ENCODE results near the gene MTERF1.
"Not testable (repeated sequence)": the region's sequence is repeated elsewhere in the genome, so short reads cannot be mapped to it uniquely, and the experiment has no call there.

MTERF1 gene

DNA sequence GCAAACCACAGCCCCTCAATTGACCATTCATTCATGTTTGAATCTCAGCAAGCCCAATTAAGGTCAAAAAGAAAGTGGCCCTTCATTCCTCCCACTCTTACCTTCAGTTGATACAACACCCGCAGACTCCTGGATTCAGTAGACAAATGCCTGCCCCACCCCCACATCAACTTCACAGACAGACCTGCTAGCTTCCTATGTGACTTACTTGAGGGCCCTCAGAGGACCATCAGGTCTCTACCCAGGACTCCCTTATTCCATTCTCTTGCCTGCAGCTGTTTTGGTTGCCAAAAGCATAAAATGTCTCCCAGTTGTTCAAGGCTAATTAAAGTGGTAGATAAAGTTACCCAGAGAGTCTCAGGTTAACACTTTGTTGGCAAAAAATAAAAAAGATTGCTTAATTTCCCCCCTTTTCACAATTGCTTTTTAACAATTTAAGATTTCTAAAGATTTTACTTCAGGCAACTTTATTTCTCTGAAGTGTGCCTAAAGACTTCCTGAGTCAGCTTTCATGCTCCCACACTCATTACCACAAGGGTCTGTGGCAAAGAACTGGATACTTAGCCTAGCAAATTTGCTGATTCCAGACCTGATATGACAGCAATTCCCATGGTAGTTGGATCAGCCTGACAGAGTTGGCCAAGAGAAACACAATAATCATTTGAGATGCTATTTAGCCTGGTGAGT is 3.3 kb upstream of the MTERF1 start:
- DNase-seq, result no peak

DNA sequence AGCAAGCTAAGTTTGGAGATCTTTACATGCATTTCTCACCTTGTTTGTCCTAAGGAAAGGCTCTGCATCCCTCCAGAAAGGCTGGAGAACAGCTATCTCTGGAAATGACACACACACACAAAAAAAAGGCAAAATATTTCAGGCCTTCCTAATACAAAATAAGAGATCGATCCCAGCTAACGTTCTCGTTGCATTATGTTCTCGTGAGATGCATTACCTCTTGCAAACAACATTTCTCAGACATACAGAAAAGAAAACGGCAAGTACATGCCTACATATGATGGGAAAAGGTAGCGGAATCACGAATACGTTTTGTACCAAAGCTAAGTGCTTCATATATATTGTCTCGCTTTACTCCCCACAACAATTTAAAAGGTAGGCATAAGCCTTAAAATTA is 488 bp downstream of the MTERF1 start:
- no peak for DNase-seq

DNA sequence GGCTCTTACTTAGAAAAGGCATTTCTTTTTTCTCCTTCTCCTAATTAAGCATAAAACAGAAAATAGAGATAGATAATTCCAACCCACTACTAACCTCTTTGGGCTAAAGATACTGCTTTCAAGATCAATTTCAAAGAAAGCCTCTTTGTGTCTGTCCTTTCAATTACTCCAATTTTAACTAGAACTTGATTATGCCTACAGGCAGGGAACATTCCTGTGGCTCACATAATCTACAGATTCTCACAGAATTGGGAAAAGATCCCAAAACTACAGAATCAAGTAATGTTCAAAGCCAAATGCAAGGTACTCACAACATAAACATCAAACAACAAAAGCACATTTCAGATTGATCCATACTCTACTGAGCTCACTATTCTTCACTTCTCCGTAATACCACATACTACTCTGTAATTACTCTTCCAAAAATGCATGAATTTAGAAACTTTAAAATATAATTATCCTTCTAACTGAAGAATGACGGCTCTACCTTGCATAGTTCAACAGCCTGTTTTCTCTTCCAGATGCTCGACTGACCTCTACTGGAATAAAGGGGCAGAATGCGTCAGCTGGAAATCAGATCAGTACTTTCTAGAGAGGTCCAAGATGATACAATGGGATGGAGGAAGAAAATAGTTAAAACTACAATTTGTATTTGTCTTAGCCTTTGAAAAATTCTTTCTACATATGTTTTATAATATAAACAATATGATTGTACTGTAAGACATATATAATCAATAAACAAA is 3.9 kb downstream of the MTERF1 start:
- no peak for DNase-seq

- DNase-seq, result peak; percentile 52
These were observed 4.7 kb downstream of the MTERF1 start for GRCh38 chr7:91875851-91876250.

GRCh38 chr7:91872928-91873327 is 7.6 kb downstream of the MTERF1 start:
- no peak for DNase-seq

DNA sequence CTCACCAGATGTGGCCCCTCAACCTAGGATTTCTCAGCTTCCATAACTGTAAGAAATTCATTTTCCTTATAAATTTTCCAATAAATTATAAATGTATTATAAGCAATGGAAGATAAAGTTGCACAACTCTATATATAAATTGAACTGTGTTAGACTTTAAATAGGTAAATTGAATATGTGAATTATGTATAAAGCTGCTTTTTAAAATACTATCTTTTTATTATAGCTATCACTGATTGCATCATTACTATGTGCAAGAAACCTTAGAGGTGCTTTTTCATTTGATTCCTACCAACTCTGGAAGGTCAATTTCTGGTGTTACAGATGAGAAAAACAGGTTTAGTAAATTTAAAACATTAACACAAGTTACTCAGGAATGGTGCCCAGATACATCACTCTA is 8.4 kb downstream of the MTERF1 start:
- no peak for DNase-seq

- DNase-seq, result no peak
These were observed 10.8 kb downstream of the MTERF1 start for GRCh38 chr7:91869661-91870060.

DNA sequence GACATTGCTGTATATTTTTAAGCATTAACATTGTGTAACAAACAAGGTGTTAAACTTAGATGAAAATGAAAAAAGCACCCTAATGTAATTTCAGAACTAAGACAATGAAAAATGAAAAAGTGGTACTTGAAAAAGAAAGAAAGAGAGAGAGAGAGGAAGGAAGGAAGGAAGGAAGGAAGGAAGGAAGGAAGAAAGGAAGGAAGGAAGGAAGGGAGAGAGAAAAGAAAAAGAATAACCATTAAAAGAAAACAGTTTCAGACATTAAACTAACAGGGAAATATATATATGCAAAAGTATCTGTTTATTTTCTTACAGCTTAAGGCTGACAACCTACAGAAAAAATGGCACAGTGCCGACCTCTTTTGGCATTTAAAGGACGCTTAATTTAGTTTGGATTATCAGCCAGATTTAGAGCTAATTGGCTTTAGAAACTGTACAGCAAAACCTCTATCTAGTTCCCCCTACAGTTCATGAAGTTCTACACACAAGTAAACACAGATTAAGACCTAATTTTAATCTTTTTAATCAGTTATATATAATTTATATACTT is 13.8 kb downstream of the MTERF1 start:
- DNase-seq, result no peak

GRCh38 chr7:91865511-91865910 is 15.0 kb downstream of the MTERF1 start:
- DNase-seq, result no peak

GRCh38 chr7:91864604-91865003 is 15.9 kb downstream of the MTERF1 start:
- DNase-seq, result not testable (repeated sequence)

GRCh38 chr7:91864070-91864469 is 16.4 kb downstream of the MTERF1 start:
- no peak for DNase-seq

- DNase-seq, result peak; percentile 71
These were observed 28.2 kb downstream of the MTERF1 start for GRCh38 chr7:91852263-91852741.

DNA sequence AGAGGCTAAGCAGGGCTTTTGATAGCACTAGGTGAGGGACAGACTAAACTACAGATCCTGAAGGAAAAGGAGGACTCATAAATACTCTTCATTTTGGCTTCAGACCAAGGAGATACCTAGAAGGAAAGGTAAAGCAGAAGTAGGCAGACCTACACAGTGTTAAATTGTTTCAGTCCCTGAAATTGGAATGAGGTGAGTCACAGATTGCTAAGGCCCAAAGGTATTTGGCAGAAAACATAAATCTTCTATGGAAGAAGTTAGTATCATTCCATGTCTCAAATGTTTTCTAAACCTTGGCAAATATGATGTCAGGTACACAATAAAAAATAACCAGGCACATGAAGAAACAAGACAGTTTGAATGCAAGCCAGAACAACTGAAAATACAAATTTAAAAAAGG is 30.0 kb downstream of the MTERF1 start:
- no peak for DNase-seq

DNA sequence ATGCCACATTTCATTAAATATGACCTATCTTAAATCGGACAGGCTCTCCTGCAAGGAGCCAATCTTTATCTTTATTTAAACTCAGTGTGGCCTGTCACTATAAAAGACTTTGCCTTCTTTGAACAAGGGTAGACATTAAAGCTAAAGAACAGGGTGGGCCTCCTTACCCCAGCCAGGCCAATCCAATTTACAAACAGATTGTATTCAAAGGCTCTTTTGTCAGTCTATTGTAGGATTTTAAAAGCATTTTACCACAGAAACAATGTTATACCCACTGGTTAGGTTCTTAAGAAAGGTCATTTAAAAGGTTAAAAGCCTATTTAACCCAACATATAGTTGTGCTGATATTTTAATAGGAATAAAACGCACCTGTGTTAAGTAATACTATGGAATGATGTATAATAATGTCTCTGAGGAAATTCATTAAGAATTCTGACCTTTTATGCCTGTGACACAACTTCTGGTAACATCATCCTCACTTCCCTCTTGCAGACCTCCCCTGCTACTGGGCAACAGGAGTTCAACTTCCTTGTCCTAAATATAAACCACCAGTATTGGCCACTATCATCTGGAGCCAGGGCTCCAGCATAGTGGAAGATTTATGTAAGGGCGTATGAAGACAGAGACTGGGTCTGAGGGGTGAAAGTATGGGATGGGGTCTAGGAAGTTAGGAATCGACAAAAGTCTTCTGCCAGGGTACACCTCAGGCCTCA is 32.5 kb downstream of the MTERF1 start:
- DNase-seq, result peak; percentile 82

GRCh38 chr7:91847231-91847630 is 33.3 kb downstream of the MTERF1 start:
- no peak for DNase-seq

- DNase-seq, result no peak
These were observed 34.1 kb downstream of the MTERF1 start for GRCh38 chr7:91846436-91846835.

- DNase-seq, result no peak
These were observed 36.7 kb downstream of the MTERF1 start for GRCh38 chr7:91843831-91844230.

- DNase-seq, result no peak
These were observed 42.1 kb downstream of the MTERF1 start for GRCh38 chr7:91838439-91838838.

GRCh38 chr7:91837397-91838070 is 43.0 kb downstream of the MTERF1 start:
- no peak for DNase-seq

DNA sequence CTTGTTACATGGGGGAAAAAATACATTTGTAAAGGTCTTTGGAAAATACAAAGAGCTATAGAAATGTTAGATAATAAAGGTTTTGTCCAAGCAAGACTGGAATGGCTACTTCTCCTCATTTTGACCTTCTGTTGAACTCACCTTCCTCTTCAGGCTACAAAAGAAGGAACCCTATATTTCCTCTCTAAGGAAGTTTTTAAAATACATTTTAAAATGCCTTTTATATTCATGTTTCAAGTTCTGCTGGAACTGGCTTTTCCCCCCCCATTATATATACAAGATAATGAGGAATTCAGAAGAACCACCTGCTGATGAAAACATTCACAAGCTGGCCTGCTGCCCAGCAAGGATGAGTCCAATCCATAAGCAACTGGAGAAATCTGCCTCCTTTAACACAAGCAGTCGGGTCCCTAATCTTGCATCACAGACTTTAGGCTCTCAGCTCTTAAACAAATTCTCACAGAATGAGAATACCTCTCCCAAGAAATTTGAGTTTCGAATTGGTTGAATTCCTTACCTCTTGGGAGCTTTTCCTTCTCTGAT is 44.6 kb downstream of the MTERF1 start:
- DNase-seq, result no peak

DNA sequence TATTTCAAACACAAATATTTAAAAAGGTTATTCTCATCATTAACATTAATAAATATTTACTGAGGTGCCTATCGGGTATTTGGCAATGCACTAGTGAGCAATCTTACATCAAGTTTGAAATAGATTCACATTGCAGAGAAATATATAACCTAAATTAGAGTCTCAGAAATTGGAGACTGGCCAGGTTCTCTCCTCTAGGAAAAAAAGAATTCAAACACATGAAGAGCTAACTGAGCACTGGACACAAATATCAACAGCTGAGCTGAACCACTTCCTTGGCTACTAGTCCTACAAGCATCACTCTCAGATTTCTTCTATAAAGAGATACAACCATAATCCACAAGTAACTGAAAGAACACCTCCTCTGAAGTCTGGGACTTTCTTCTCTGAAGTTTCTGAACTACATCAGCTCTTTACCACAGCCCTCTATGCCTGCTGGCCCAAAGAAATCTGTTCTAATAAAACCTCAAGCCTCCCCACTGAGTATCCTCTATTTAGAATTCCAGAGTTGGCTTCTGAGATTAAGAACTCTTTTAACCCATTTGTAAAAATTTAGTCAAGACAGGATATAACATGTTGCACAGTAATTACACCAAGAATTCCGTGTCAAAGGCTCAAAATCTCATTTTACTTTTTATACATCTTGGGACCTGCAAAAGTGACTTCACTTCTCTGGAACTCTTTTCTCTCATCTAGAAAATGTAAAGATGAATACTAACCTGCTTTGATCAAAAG is 45.2 kb downstream of the MTERF1 start:
- DNase-seq, result no peak

DNA sequence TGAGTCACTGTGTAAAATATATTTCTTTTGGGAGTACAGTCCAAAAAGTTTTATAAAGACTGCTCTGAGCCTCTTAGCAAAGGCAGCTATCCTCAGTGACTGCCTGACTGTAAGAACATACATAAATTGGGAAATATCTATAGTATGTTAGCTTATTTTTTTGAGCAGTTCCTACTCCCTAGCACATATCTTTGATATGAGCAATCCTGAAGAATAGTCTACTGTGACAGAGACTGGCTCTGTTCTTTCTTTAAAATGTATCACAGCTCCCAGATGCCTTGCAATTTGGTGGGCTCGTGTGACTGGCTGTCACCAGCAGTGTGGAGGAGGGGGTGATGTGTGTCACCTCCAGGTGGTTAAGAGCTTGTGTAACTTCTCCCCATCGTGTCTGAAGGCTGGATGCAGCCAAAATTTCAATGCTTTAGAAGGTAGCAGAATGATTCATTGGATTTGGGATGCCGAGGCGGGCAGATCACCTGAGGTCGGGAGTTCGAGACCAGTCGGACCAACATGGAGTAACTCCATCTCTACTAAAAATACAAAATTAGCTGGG is 47.9 kb downstream of the MTERF1 start:
- DNase-seq, result no peak

Data from MV-4-11 (cell line).